Stimulated activated CD4-positive, alpha-beta T cell treated with anti-CD3 and anti-CD28 coated beads, Interleukin-1b, Interleukin-23, amount 100 ng/mL, for 1 hour (primary cell): ENCODE results near the gene PAFAH1B1.

Experiments used
- DNase-seq, 2 donors: peaks; one replicate each; pipeline ENCODE4 v3.0.0-alpha.2; 2020; ENCODE audit warnings: low read depth in 2 of 2

PAFAH1B1 gene

DNA sequence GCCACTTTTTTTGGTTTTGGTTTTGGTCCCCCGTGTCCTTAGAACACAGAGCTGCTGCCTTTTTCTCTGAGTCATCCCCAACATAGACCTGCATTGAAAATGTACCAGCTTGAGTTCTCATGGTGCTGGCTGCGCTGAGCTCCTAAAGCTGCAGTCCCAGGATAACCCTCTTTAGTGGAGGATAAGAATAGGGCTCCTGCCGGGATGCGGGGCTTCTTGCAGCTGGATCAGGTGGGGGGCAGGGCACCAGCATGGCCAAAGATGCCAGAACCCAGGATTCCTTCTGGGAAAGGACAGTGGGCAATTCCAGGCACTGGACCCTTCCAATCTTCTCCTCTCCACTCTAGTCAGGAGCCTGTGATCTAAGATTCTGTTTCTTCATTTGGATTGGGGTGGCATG, 126.4 kb downstream of the PAFAH1B1 start:
- no peak for DNase-seq

- no peak for DNase-seq
These were observed 128.1 kb downstream of the PAFAH1B1 start for GRCh38 chr17:2721603-2722002.

DNA sequence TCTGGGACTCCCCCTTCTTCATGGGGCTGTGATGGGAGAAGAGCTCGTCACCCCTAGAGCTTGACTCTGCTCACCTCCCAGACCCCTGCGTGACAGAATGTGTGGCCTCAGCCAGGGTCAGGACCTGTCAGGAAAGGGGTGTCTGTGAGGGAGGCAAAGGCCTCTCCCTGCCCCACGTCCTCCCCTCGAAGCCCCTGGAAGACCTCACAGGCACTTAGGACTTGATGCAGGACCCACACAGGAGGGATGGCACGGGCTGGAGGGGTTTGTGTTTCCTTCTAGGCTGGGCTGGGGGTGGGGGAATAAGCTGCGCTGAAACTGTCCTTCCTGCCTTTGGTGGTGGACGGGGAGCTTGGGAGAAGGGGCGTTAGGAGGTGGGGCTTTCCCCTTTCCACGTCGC, 129.2 kb downstream of the PAFAH1B1 start:
- DNase-seq, result no peak

DNA sequence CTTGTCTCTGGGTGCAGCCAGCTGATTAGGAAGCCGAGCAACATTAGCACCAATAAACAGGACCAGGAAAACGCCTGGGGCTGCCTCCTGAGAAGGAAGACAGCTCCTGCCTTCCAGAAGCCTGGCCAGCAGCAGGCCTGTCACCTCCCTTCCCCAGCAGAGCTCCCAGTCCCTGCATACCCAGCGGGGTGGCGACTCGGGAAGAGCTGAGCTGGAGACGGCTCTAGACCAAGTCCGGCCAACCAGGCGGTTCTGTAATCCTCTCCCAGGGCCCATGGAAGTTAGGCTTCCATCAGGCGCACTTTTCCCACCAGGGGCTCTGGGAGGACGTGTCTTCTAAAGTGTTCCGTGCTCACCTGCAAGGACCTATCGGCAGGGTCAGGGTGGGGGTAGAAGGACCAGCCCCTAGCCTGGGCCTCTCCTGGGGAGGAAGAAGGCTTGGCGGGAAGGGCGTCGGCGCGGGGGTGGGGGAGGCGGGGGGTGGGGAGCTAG, 130.1 kb downstream of the PAFAH1B1 start:
- DNase-seq, result no peak

GRCh38 chr17:2723997-2724783, 130.7 kb downstream of the PAFAH1B1 start:
- no peak for DNase-seq

DNA sequence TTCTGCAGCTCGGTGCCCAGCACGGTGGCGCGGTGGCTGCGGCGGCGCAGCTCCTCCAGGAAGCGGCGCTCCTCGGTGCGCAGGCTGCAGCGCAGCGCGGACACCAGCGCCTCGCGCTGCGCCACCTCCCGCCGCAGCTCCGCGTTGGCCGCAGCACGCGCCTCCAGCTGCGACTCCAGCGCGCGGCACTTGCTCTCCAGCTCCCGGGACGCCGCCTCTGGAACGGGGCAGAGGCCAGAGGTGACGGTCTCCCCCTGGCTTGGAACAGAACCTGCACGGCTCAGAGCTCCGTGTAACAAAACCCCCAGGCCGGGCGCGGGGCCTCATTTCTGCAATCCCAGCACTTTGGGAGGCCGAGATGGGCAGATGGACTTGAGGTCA, 131.3 kb downstream of the PAFAH1B1 start:
- no peak for DNase-seq

- DNase-seq, result no peak
These were observed 137.4 kb downstream of the PAFAH1B1 start for GRCh38 chr17:2730764-2731353.

DNA sequence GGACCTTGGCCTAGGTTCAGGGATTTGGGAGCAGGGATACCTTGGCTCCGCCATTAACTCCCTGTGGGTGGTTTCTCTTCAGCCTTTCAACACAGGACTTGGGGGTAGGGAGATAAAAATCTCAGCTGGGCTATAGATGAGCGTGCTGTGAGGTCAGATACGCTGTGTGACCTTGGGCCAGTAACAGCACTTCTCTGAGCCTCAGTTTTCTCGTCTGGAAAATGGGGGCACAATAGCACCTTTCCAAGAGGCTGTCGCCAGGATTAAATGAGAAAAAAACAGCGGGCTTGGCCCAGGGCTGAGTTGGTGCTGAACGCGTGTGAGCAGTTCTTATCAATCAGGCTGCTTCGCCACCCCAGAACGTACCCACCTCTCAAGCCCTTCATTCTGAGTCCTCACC, 138.4 kb downstream of the PAFAH1B1 start:
- DNase-seq, result no peak

DNA sequence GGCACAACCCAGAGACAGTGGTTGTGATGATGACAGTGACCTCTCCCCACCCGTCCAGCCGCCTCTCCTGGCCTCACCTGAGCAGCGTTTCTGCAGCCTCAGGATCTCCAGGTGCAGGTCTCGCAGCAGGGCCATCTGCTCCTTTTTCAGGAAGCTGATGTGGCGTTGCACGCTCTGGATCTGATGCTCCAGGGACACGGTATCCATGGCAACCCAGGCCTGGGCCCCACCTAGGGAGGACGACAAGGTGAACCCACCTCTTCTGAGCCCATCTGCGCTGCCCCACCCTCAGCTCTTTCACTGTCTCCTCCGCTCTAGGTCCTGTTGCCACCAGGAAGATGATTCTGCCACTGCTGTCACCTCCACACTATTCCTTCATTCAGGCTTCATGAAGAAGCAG, 141.5 kb downstream of the PAFAH1B1 start:
- no peak for DNase-seq
